ENCODE measurements around the gene WDR74. TPM values are rescaled to one million over a fixed set of nuclear protein-coding genes. Genes with fewer than 3 reads are reported as not detected.
A peak's percentile ranks its signal among the peaks of the same experiment; 100 is the strongest.

The WDR74 gene
- total and polyA plus RNA-seq, 2 of the 13 experiments (the other 11 are each of a cell fraction or from before 2014, with no cell fraction given) = 77.0 to 83.3 TPM

GRCh38 chr11:62880231-62880802 lies 40.9 kb upstream of the WDR74 start (continued):
- TF ChIP-seq CSRNP2 (CRISPR knock-in tag; conservative IDR thresholded peaks at IDR 0.05; ENCODE audit: low read depth) = no peak
- 0 out of 2 replicates have a peak, but pooled peaks have one; percentile 48 for TF ChIP-seq ZNF234 (CRISPR knock-in tag; conservative IDR thresholded peaks at IDR 0.05)
- no peak for TF ChIP-seq GATAD1 (CRISPR knock-in tag; IDR thresholded peaks at IDR 0.05)
- no peak for TF ChIP-seq ZUFSP (CRISPR knock-in tag; IDR thresholded peaks at IDR 0.05; ENCODE audit: borderline replicate concordance)
- no peak for TF ChIP-seq SIX1 (CRISPR knock-in tag; IDR thresholded peaks at IDR 0.05; ENCODE audit: borderline replicate concordance)
- no peak for TF ChIP-seq MTF2 (CRISPR knock-in tag; IDR thresholded peaks at IDR 0.05; ENCODE audit: borderline replicate concordance)
- no peak for TF ChIP-seq ZNF343 (CRISPR knock-in tag; IDR thresholded peaks at IDR 0.05)
- no peak for TF ChIP-seq ZNF792 (CRISPR knock-in tag; IDR thresholded peaks at IDR 0.05)
- TF ChIP-seq LCORL (IDR thresholded peaks at IDR 0.05) = no peak
- no peak for TF ChIP-seq LCORL (CRISPR knock-in tag; IDR thresholded peaks at IDR 0.05)
- TF ChIP-seq TFDP1 (CRISPR knock-in tag; IDR thresholded peaks at IDR 0.05; ENCODE audit: borderline replicate concordance) = no peak
- no peak for TF ChIP-seq ZNF530 (CRISPR knock-in tag; IDR thresholded peaks at IDR 0.05; ENCODE audit: low read depth)
- TF ChIP-seq ZNF24 (IDR thresholded peaks at IDR 0.05) = no peak
- TF ChIP-seq ZNF639 (CRISPR knock-in tag; conservative IDR thresholded peaks at IDR 0.05) = 0 out of 2 replicates have a peak, but pooled peaks have one; percentile 2
- no peak for TF ChIP-seq ZNF784 (CRISPR knock-in tag; IDR thresholded peaks at IDR 0.05; ENCODE audit: borderline replicate concordance)
- TF ChIP-seq BHLHE40 (IDR thresholded peaks at IDR 0.05; ENCODE audit: low read length) = peak; percentile 24; the same call in 1 of the 2 replicates
- TF ChIP-seq ZNF12 (CRISPR knock-in tag; IDR thresholded peaks at IDR 0.05) = no peak
- TF ChIP-seq MLLT10 (CRISPR knock-in tag; IDR thresholded peaks at IDR 0.05) = no peak
- TF ChIP-seq ZNF143 (CRISPR knock-in tag; IDR thresholded peaks at IDR 0.05) = no peak
- no peak for TF ChIP-seq RBFOX2 (IDR thresholded peaks at IDR 0.05; ENCODE audit: low read depth, low read length)
- peak; percentile 11; the same call in 1 of the 2 replicates for TF ChIP-seq ELF1 (CRISPR knock-in tag; IDR thresholded peaks at IDR 0.05)
- no peak for TF ChIP-seq ZNF180 (CRISPR knock-in tag; IDR thresholded peaks at IDR 0.05; ENCODE audit: borderline replicate concordance, low read depth)
- no peak for TF ChIP-seq ZBTB7A (CRISPR knock-in tag; IDR thresholded peaks at IDR 0.05)
- no peak for TF ChIP-seq SALL1 (CRISPR knock-in tag; IDR thresholded peaks at IDR 0.05)
- no peak for TF ChIP-seq ZNF564 (CRISPR knock-in tag; IDR thresholded peaks at IDR 0.05)
- TF ChIP-seq RARG (CRISPR knock-in tag; IDR thresholded peaks at IDR 0.05; ENCODE audit: low read depth) = no peak
- TF ChIP-seq KLF16 (CRISPR knock-in tag; IDR thresholded peaks at IDR 0.05) = no peak

Data from HepG2 (cell line).